Aorta (tissue), 4 donors: ENCODE measurements around the gene ZNF528. TPM values are rescaled to one million over a fixed set of nuclear protein-coding genes. Genes with fewer than 3 reads are reported as not detected.

Experiments used
- polyA plus RNA-seq, 2 donors: library from polyadenylated mRNA; stranded (reverse); fragments of 200-250 nt; gene quantifications; one replicate each; pipeline ENCODE4 v1.2.3, GENCODE V29; 2013
- total RNA-seq, 2 donors: library from RNA; stranded (reverse); fragmentation: NEBNext Ultra II Directional; extraction: Animal tissue kit (Norgen Biotek cat#: 25700); gene quantifications; one replicate each; pipeline ENCODE4 v1.2.1, GENCODE V29; 2021
- donor health status: healthy with polysubstance abuse.
- donor health status: Bipolar disorder and iron deficiency.
- donor health status: DM: no; HTN: no; CAD: no.
- donor health status: DM: yes; HTN: yes; CAD: no.

The ZNF528 gene
- total and polyA plus RNA-seq, 4 donors: 3.4 to 32.1 (median 20.1) TPM

Other genes with a start within 250 kb of the ZNF528 start
- 10 to 100 TPM; 15.4 to 20.3 TPM for gene ZNF836, start 226.2 kb upstream of the ZNF528 start, total RNA-seq
- 1 to 10 TPM; 1.5 to 4.6 TPM for gene ZNF836, start 226.2 kb upstream of the ZNF528 start, polyA plus RNA-seq
- 100 to 1,000 TPM; 174 to 178 TPM for gene PPP2R1A, start 207.8 kb upstream of the ZNF528 start, total RNA-seq
- gene PPP2R1A, start 207.8 kb upstream of the ZNF528 start, polyA plus RNA-seq: 10 to 100 TPM; 50.2 to 92.2 TPM
- gene ZNF766, start 128.3 kb upstream of the ZNF528 start, total RNA-seq: 10 to 100 TPM; 16.6 to 20.5 TPM
- 10 to 100 TPM in 1 of 2 donors, 1 to 10 TPM in 1; 6.1 to 10.9 TPM for gene ZNF766, start 128.3 kb upstream of the ZNF528 start, polyA plus RNA-seq
- gene ZNF480, start 100.7 kb upstream of the ZNF528 start, total RNA-seq: 10 to 100 TPM in 1 of 2 donors, 1 to 10 TPM in 1; 10.0 to 15.7 TPM
- 1 to 10 TPM; 5.4 to 6.0 TPM for gene ZNF480, start 100.7 kb upstream of the ZNF528 start, polyA plus RNA-seq
- gene ZNF610, start 61.6 kb upstream of the ZNF528 start, total RNA-seq: 1 to 10 TPM; 2.2 to 3.2 TPM
- 1 to 10 TPM in 1 of 2 donors, under 1 TPM in 1; 0.50 to 1.6 TPM for gene ZNF610, start 61.6 kb upstream of the ZNF528 start, polyA plus RNA-seq
- gene ZNF880, start 27.9 kb upstream of the ZNF528 start, total RNA-seq: 10 to 100 TPM; 23.3 to 29.7 TPM
- 10 to 100 TPM; 14.3 to 18.4 TPM for gene ZNF880, start 27.9 kb upstream of the ZNF528 start, polyA plus RNA-seq
- gene ZNF534, start 31.3 kb downstream of the ZNF528 start, total RNA-seq: 1 to 10 TPM in 1 of 2 donors, not detected in 1; 1.1 TPM
- under 1 TPM in 1 of 2 donors, not detected in 1; 0.77 TPM for gene ZNF534, start 31.3 kb downstream of the ZNF528 start, polyA plus RNA-seq
- 1 to 10 TPM; 2.5 to 3.8 TPM for gene ZNF578, start 55.7 kb downstream of the ZNF528 start, total RNA-seq
- 1 to 10 TPM in 1 of 2 donors, under 1 TPM in 1; 0.63 to 1.0 TPM for gene ZNF578, start 55.7 kb downstream of the ZNF528 start, polyA plus RNA-seq
- gene ZNF808, start 129.8 kb downstream of the ZNF528 start, total RNA-seq: 10 to 100 TPM; 19.2 to 36.4 TPM
- gene ZNF808, start 129.8 kb downstream of the ZNF528 start, polyA plus RNA-seq: 1 to 10 TPM; 1.1 to 2.8 TPM
- 10 to 100 TPM; 15.4 to 26.6 TPM for gene ZNF701, start 172.4 kb downstream of the ZNF528 start, total RNA-seq
- gene ZNF701, start 172.4 kb downstream of the ZNF528 start, polyA plus RNA-seq: 1 to 10 TPM; 5.1 to 6.4 TPM
- 10 to 100 TPM; 51.3 to 78.7 TPM for gene ZNF83, start 240.5 kb downstream of the ZNF528 start, total RNA-seq
- gene ZNF83, start 240.5 kb downstream of the ZNF528 start, polyA plus RNA-seq: 100 to 1,000 TPM in 1 of 2 donors, 10 to 100 TPM in 1; 38.4 to 144 TPM